ENCODE measurements around the gene ENPP6. TPM values are rescaled to one million over a fixed set of nuclear protein-coding genes. Genes with fewer than 3 reads are reported as not detected.
"Not testable (repeated sequence)": the region's sequence is repeated elsewhere in the genome, so short reads cannot be mapped to it uniquely, and the experiment has no call there.

The ENPP6 gene
- polyA plus RNA-seq, 1 of the 3 experiments (the other 2 are of a cell fraction), result not detected

DNA sequence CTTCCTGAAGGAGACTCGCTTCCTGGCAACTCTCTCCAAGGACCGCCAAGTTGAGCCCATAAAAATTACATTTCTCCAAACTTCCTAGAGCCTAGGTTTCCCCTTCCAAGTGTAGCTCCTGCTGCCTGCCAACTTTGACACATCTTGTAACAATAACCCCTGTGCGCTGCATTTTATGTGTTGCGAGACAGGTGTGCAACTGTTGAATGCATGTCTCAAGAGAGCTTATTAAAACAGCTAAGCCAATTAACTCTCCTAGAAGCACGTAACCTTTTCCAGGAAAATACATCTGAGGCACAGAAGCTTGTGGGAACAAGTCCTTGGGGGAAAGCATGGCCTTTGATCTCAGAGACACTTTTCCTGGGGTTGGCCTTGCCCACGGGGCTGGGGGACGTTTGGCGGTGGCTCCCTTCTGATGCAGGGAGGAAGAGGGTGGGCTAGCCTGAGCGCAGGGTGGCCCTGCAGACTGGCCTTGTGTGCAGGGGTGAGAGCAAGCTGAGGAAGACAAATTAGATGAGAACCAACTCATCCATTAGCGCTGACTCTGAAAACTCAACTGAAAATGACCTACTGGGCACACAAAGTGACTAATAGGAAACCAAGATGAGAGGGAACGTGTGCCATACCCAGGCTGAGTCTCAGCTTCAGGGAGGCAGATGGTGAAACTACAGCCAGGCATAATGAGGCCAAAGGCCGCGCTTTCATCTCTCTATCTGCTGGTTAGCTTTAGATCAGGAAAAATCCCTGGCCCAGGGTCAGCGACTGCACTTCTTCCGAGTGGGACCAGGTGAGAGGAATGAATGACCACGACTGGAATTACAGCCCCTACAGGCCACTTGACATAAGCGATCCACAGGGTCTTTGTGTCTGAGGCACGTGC, 75.3 kb downstream of the ENPP6 start:
- ChIA-PET CTCF (interaction anchor here (1.0 to 2.8 kb wide), 6 partner anchors 8 to 301 kb away, joined by 3 to 6 read pairs (median 4); no protein-coding TSS in a partner anchor), POLR2A (interaction anchor here (0.6 kb wide), 1 partner anchor 458 kb away, joined by 3 read pairs; no protein-coding TSS in a partner anchor)
- Histone ChIP-seq H2AFZ (ENCODE audit: low read depth) (no peak overlapping the region), H3F3A (replicated peaks; ENCODE audit: insufficient read depth) (no peaks in the 10 kb centered on the region), H3K4me1 (ENCODE audit: control insufficient read depth in 1 of 2, insufficient read depth in 2 of 2, low read depth in 1 of 2, low read length in 1 of 2) (no peaks in the 10 kb centered on the region), H3K27me3 (ENCODE audit: insufficient read depth) (no peaks in the 10 kb centered on the region), H3K79me2 (ENCODE audit: insufficient read depth) (no peaks in the 10 kb centered on the region), H3K27ac (ENCODE audit: low read depth in 2 of 2, low read length in 1 of 2) (no peak overlapping the region), H3K4me3 (ENCODE audit: low read depth in 2 of 2, low read length in 1 of 2) (no peak overlapping the region), H3K9me3 (no peaks in the 10 kb centered on the region), H3K4me2 (no peak overlapping the region), H4K20me1 (ENCODE audit: insufficient read depth) (no peaks in the 10 kb centered on the region), H3K9me2 (no peaks in the 10 kb centered on the region), H3K9ac (no peak overlapping the region), H3K36me3 (replicated peaks in 1 of 2; ENCODE audit: control insufficient read depth in 1 of 2, insufficient read depth in 2 of 2, low read length in 1 of 2) (no peaks in the 10 kb centered on the region)
- DNase-seq, result no peak
- TF ChIP-seq EZH2phosphoT487 (IDR thresholded peaks at IDR 0.05; ENCODE audit: borderline replicate concordance, low read depth), result no peak
- no peak for TF ChIP-seq GATA2 (CRISPR knock-in tag; IDR thresholded peaks at IDR 0.05)
- no peak for TF ChIP-seq FOXM1 (IDR thresholded peaks at IDR 0.05; ENCODE audit: low read depth)
- TF ChIP-seq, protein P1, sequence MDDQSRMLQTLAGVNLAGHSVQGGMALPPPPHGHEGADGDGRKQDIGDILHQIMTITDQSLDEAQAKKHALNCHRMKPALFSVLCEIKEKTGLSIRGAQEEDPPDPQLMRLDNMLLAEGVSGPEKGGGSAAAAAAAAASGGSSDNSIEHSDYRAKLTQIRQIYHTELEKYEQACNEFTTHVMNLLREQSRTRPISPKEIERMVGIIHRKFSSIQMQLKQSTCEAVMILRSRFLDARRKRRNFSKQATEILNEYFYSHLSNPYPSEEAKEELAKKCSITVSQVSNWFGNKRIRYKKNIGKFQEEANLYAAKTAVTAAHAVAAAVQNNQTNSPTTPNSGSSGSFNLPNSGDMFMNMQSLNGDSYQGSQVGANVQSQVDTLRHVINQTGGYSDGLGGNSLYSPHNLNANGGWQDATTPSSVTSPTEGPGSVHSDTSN (IDR thresholded peaks at IDR 0.05), result no peak
- TF ChIP-seq CHD2 (IDR thresholded peaks at IDR 0.05; ENCODE audit: low read length, partially characterized antibody), result no peak
- no peak for TF ChIP-seq TAF1 (IDR thresholded peaks at IDR 0.05; ENCODE audit: borderline replicate concordance, low read depth, low read length)
- TF ChIP-seq, protein P2, sequence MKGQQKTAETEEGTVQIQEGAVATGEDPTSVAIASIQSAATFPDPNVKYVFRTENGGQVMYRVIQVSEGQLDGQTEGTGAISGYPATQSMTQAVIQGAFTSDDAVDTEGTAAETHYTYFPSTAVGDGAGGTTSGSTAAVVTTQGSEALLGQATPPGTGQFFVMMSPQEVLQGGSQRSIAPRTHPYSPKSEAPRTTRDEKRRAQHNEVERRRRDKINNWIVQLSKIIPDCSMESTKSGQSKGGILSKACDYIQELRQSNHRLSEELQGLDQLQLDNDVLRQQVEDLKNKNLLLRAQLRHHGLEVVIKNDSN (IDR thresholded peaks at IDR 0.05; ENCODE audit: borderline replicate concordance, low read depth), result no peak
- WGBS (ENCODE audit: low lambda C conversion rate), result 54% methylated on average over 14 of the region's 18 CpGs

DNA sequence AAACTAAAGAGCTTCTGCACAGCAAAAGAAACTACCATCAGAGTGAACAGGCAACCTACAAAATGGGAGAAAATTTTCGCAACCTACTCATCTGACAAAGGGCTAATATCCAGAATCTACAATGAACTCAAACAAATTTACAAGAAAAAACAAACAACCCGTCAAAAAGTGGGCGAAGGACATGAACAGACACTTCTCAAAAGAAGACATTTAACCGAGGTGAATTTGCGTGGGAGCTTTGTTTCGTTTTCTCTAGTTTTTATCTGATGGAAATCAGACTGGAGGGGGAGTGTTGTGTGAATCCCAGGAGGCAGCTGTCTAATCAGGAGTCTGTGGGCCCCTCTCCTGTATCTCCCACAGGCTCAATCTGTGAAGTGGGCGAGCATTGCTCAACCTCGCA, 76.8 kb downstream of the ENPP6 start:
- H3K79me2 ChIP-seq (ENCODE audit: insufficient read depth), result not testable (repeated sequence)

More for the DNA sequence above, 76.8 kb downstream of the ENPP6 start:
- H3K27me3 ChIP-seq (ENCODE audit: insufficient read depth); H3K4me3 ChIP-seq (ENCODE audit: low read depth in 2 of 2, low read length in 1 of 2); H3K9me3 ChIP-seq; H4K20me1 ChIP-seq (ENCODE audit: insufficient read depth); H3K4me1 ChIP-seq (ENCODE audit: control insufficient read depth in 1 of 2, insufficient read depth in 2 of 2, low read depth in 1 of 2, low read length in 1 of 2); H3K36me3 ChIP-seq (replicated peaks in 1 of 2; ENCODE audit: control insufficient read depth in 1 of 2, insufficient read depth in 2 of 2, low read length in 1 of 2); H2AFZ ChIP-seq (ENCODE audit: low read depth); DNase-seq; POLR2A ChIA-PET; H3K9me2 ChIP-seq; H3K27ac ChIP-seq (ENCODE audit: low read depth in 2 of 2, low read length in 1 of 2); H3F3A ChIP-seq (replicated peaks; ENCODE audit: insufficient read depth); H3K9ac ChIP-seq; H3K4me2 ChIP-seq: not testable (repeated sequence)
- whole genome bisulfite sequencing (ENCODE audit: low lambda C conversion rate), result 36% methylated on average over 7 of the region's 8 CpGs
- CTCF ChIA-PET, result interaction anchor here (1.1 to 1.4 kb wide), 3 partner anchors 18 to 300 kb away, joined by 3 to 4 read pairs (median 3); no protein-coding TSS in a partner anchor

Data from SK-N-SH (cell line).